Activated gamma-delta T cell treated with Interleukin-2 at 50 U/mL for 16 hours (primary cell): ENCODE data around the gene CEP68.
"Not testable (repeated sequence)": the region's sequence is repeated elsewhere in the genome, so short reads cannot be mapped to it uniquely, and the experiment has no call there.

ENCODE experiments used
- DNase-seq: peaks from one replicate; pipeline ENCODE4 v3.0.0-alpha.2; 2020

The CEP68 gene

GRCh38 chr2:65092791-65093190 lies 36.6 kb downstream of the CEP68 start:
- no peak for DNase-seq

- no peak for DNase-seq
These were observed 37.0 kb downstream of the CEP68 start for GRCh38 chr2:65093211-65093610.

- DNase-seq: no peak
These were observed 40.7 kb downstream of the CEP68 start for GRCh38 chr2:65096948-65097347.

GRCh38 chr2:65097844-65098243 lies 41.6 kb downstream of the CEP68 start:
- no peak for DNase-seq

GRCh38 chr2:65098741-65099140 lies 42.5 kb downstream of the CEP68 start:
- no peak for DNase-seq

GRCh38 chr2:65101071-65101470 lies 44.9 kb downstream of the CEP68 start:
- no peak for DNase-seq

GRCh38 chr2:65103013-65103715 lies 46.9 kb downstream of the CEP68 start:
- no peak for DNase-seq

GRCh38 chr2:65107530-65107929 lies 51.3 kb downstream of the CEP68 start:
- DNase-seq: no peak

- DNase-seq: no peak
These were observed 52.6 kb downstream of the CEP68 start for GRCh38 chr2:65108780-65109179.

- no peak for DNase-seq
These were observed 56.4 kb downstream of the CEP68 start for GRCh38 chr2:65112633-65113032.

- DNase-seq: no peak
These were observed 57.0 kb downstream of the CEP68 start for GRCh38 chr2:65113229-65113628.

- no peak for DNase-seq
These were observed 57.6 kb downstream of the CEP68 start for GRCh38 chr2:65113816-65114215.

- DNase-seq: no peak
These were observed 58.7 kb downstream of the CEP68 start for GRCh38 chr2:65114921-65115320.

- DNase-seq: no peak
These were observed 60.4 kb downstream of the CEP68 start for GRCh38 chr2:65116645-65117044.

GRCh38 chr2:65120990-65121693 lies 64.9 kb downstream of the CEP68 start:
- DNase-seq: no peak

- DNase-seq: no peak
These were observed 66.1 kb downstream of the CEP68 start for GRCh38 chr2:65122313-65122712.

GRCh38 chr2:65125457-65125856 lies 69.2 kb downstream of the CEP68 start:
- DNase-seq: not testable (repeated sequence)

- no peak for DNase-seq
These were observed 72.3 kb downstream of the CEP68 start for GRCh38 chr2:65128297-65129190.

- DNase-seq: peak; percentile 35
These were observed 73.1 kb downstream of the CEP68 start for GRCh38 chr2:65129286-65129825.

- DNase-seq: peak; percentile 99
These were observed 73.8 kb downstream of the CEP68 start, which contains the start of gene RAB1A for GRCh38 chr2:65129826-65130663. RAB1A (minus strand) TSS chr2:65130106; CDS start chr2:65129915, 191 bp downstream.

- no peak for DNase-seq
These were observed 74.5 kb downstream of the CEP68 start for GRCh38 chr2:65130664-65131175.

- DNase-seq: not testable (repeated sequence)
These were observed 76.7 kb downstream of the CEP68 start for GRCh38 chr2:65132930-65133329.
